SK-N-MC (cell line): ENCODE measurements around the gene AKT1.

ENCODE experiments used
- DNase-seq: peaks from one replicate; pipeline ENCODE4 v3.0.0-alpha.2; 2011; ENCODE audit warnings: low read depth, low spot score
- H3K27ac ChIP-seq: fragments of 200-600 bp; sonication (generic); 2 replicates; pipeline ENCODE4 v1.5.1; 2016; ENCODE audit warnings: mixed run types
- H3K36me3 ChIP-seq: fragments of 200-600 bp; sonication (generic); 2 replicates; pipeline ENCODE4 v1.6.1; 2017; ENCODE audit warnings: antibody characterized with exemption, low read length, mixed read lengths; ENCODE audit not compliant: insufficient read depth
- H3K4me3 ChIP-seq: fragments of 200-600 bp; sonication (generic); 2 replicates; pipeline ENCODE4 v1.5.1; 2016
- H3K9ac ChIP-seq: fragments of 200-600 bp; sonication (generic); 2 replicates; pipeline ENCODE4 v1.8.0; 2017; ENCODE audit warnings: mixed run types, mixed read lengths; ENCODE audit not compliant: insufficient read length
- H3K9me3 ChIP-seq: fragments of 200-600 bp; sonication (generic); 2 replicates; pipeline ENCODE4 v1.6.1; 2017; ENCODE audit warnings: low read depth, mild to moderate bottlenecking, antibody characterized with exemption, low read length, moderate library complexity, mixed read lengths
- EZH2 ChIP-seq: fragments of 200-600 bp; sonication (generic); IDR thresholded peaks from one replicate; pipeline ENCODE4 v1.6.1; 2017; ENCODE audit warnings: antibody characterized with exemption
- FOXP2 ChIP-seq: optimal IDR thresholded peaks from 2 replicates; pipeline ENCODE3; 2011; ENCODE audit warnings: mild to moderate bottlenecking, moderate library complexity; ENCODE audit not compliant: insufficient read depth; ENCODE audit errors: extremely low read length, control extremely low read depth
- POLR2AphosphoS5 ChIP-seq: IDR thresholded peaks from 2 replicates; pipeline ENCODE4 v1.6.1; 2012; ENCODE audit warnings: mild to moderate bottlenecking, low read depth, low read length, borderline replicate concordance

AKT1 gene

GRCh38 chr14:104734991-104735779, 60.4 kb downstream of the AKT1 start:
- Histone ChIP-seq H3K4me3 (no peak overlapping the region), H3K9ac (no peak overlapping the region)
- TF ChIP-seq POLR2AphosphoS5 (no peak), EZH2 (no peak), FOXP2 (no peak)

GRCh38 chr14:104734601-104734990, 61.0 kb downstream of the AKT1 start:
- Histone ChIP-seq H3K4me3 (no peak overlapping the region), H3K9ac (no peak overlapping the region), H3K36me3 (no peaks in the 10 kb centered on the region), H3K9me3 (no peaks in the 10 kb centered on the region), H3K27ac (no peak overlapping the region)
- no peak for DNase-seq
- TF ChIP-seq POLR2AphosphoS5 = no peak
- TF ChIP-seq EZH2 = no peak
- TF ChIP-seq FOXP2 = no peak

More at GRCh38 chr14:104734991-104735779, 60.4 kb downstream of the AKT1 start:
- DNase-seq = no peak
- H3K36me3 ChIP-seq = no peaks in the 10 kb centered on the region
- no peaks in the 10 kb centered on the region for H3K9me3 ChIP-seq
- H3K27ac ChIP-seq = no peak overlapping the region

GRCh38 chr14:104734051-104734587, 61.4 kb downstream of the AKT1 start:
- H3K27ac ChIP-seq = no peak overlapping the region
- no peaks in the 10 kb centered on the region for H3K9me3 ChIP-seq
- no peak for DNase-seq
- no peak overlapping the region for H3K4me3 ChIP-seq
- no peaks in the 10 kb centered on the region for H3K36me3 ChIP-seq
- H3K9ac ChIP-seq = no peak overlapping the region
- TF ChIP-seq FOXP2 (no peak), EZH2 (no peak), POLR2AphosphoS5 (no peak)

GRCh38 chr14:104732931-104733681, 62.4 kb downstream of the AKT1 start:
- no peak overlapping the region for H3K27ac ChIP-seq
- no peak for DNase-seq

GRCh38 chr14:104732355-104732804, 63.2 kb downstream of the AKT1 start:
- TF ChIP-seq POLR2AphosphoS5 (no peak), FOXP2 (no peak), EZH2 (no peak)
- Histone ChIP-seq H3K9ac (no peak overlapping the region), H3K27ac (no peak overlapping the region), H3K4me3 (no peak overlapping the region), H3K9me3 (no peaks in the 10 kb centered on the region), H3K36me3 (no peaks in the 10 kb centered on the region)
- DNase-seq = no peak

More at GRCh38 chr14:104732931-104733681, 62.4 kb downstream of the AKT1 start:
- no peaks in the 10 kb centered on the region for H3K9me3 ChIP-seq
- H3K36me3 ChIP-seq = no peaks in the 10 kb centered on the region
- H3K9ac ChIP-seq = no peak overlapping the region
- no peak overlapping the region for H3K4me3 ChIP-seq
- TF ChIP-seq EZH2 = no peak
- TF ChIP-seq POLR2AphosphoS5 = no peak

- no peak overlapping the region for H3K27ac ChIP-seq
These were observed 63.9 kb downstream of the AKT1 start for GRCh38 chr14:104731320-104732294.

GRCh38 chr14:104730487-104730886, 65.1 kb downstream of the AKT1 start:
- no peaks in the 10 kb centered on the region for H3K9me3 ChIP-seq
- TF ChIP-seq POLR2AphosphoS5 (no peak), EZH2 (no peak), FOXP2 (no peak)
- no peak overlapping the region for H3K27ac ChIP-seq
- no peak for DNase-seq
- no peak overlapping the region for H3K4me3 ChIP-seq
- no peaks in the 10 kb centered on the region for H3K36me3 ChIP-seq
- no peak overlapping the region for H3K9ac ChIP-seq

More at GRCh38 chr14:104731320-104732294, 63.9 kb downstream of the AKT1 start:
- H3K36me3 ChIP-seq = no peaks in the 10 kb centered on the region
- no peak for DNase-seq
- TF ChIP-seq FOXP2 (no peak), EZH2 (no peak), POLR2AphosphoS5 (no peak)
- H3K4me3 ChIP-seq = no peak overlapping the region
- H3K9ac ChIP-seq = no peak overlapping the region
- H3K9me3 ChIP-seq = no peaks in the 10 kb centered on the region
